T-cell (primary cell): ENCODE measurements around the gene GIPC1. TPM values are rescaled to one million over a fixed set of nuclear protein-coding genes. Genes with fewer than 3 reads are reported as not detected.
A peak's percentile ranks its signal among the peaks of the same experiment; 100 is the strongest.

Experiments used
- ATAC-seq, 4 experiments: fragments of 200-7000 bp in 3 of 4; fragments of 150-1000 bp in 1 of 4; cut with Tn5 transposase; replicated peaks in 1 of 4; 1 replicate in 3 of 4; 2 replicates in 1 of 4; pipeline ENCODE4 v1.10.0; 2021; ENCODE audit warnings: moderate library complexity in 3 of 4, mild to moderate bottlenecking in 2 of 4, moderate number of reproducible peaks in 1 of 4
- CTCF ChIA-PET, 2 donors: fragments of 300-600 bp; sonication (Branson Sonifier 250); formaldehyde crosslinking; loops; one replicate each; lab custom pipeline; 2022; ENCODE audit warnings: antibody characterized with exemption in 2 of 2; lab: Charles Lee
- POLR2A ChIA-PET, 2 donors: fragments of 300-600 bp; sonication (Branson Sonifier 250); formaldehyde crosslinking; loops; one replicate each; lab custom pipeline; 2022; ENCODE audit warnings: antibody characterized with exemption in 2 of 2; lab: Charles Lee
- DNase-seq, 35 experiments: peaks; one replicate each; pipeline versions ENCODE4 v3.0.0 to v3.0.0-alpha.2; 2013 to 2023
- H3K27ac ChIP-seq: one replicate; pipeline ENCODE4 v1.5.1; 2013; ENCODE audit warnings: low read length
- H3K27me3 ChIP-seq, 2 experiments: replicated peaks in 1 of 2; 1 replicate in 1 of 2; 2 replicates in 1 of 2; pipeline versions ENCODE4 v1.6.1 to v1.7.0; 2013; ENCODE audit warnings: low read length in 1 of 2, mixed read lengths in 1 of 2; ENCODE audit not compliant: control insufficient read depth in 2 of 2, insufficient read depth in 2 of 2; ENCODE audit errors: extremely low read depth in 1 of 2
- H3K36me3 ChIP-seq, 2 donors: 1 replicate in 1 of 2; 2 replicates in 1 of 2; pipeline versions ENCODE4 v1.6.1 to v1.7.0; 2013; ENCODE audit warnings: low read length in 1 of 2; ENCODE audit not compliant: control insufficient read depth in 2 of 2, insufficient read depth in 1 of 2; ENCODE audit errors: extremely low read depth in 1 of 2
- H3K4me1 ChIP-seq, 2 experiments: 1 replicate in 1 of 2; 2 replicates in 1 of 2; pipeline versions ENCODE4 v1.6.1 to v1.7.0; 2013; ENCODE audit warnings: low read length in 2 of 2, mixed read lengths in 1 of 2; ENCODE audit not compliant: insufficient read depth in 2 of 2, control insufficient read depth in 1 of 2; ENCODE audit errors: extremely low read depth in 1 of 2
- H3K4me3 ChIP-seq, 2 donors: 1 replicate in 1 of 2; 2 replicates in 1 of 2; pipeline versions ENCODE4 v1.5.1 to v1.7.0; 2013; ENCODE audit warnings: mild to moderate bottlenecking in 2 of 2, low read length in 1 of 2, moderate library complexity in 1 of 2; ENCODE audit not compliant: control insufficient read depth in 1 of 2; ENCODE audit errors: extremely low read depth in 1 of 2
- H3K9me3 ChIP-seq: 2 replicates; pipeline ENCODE4 v1.7.0; 2013
- H3K27ac Mint-ChIP-seq, 2 donors: one replicate each; pipeline ENCODE4 v1.8.0; 2020 to 2021; ENCODE audit warnings: mild to moderate bottlenecking in 2 of 2, mixed read lengths in 2 of 2
- H3K27me3 Mint-ChIP-seq, 2 donors: one replicate each; pipeline ENCODE4 v1.8.0; 2021 to 2022; ENCODE audit warnings: mixed read lengths in 2 of 2
- H3K36me3 Mint-ChIP-seq: one replicate; pipeline ENCODE4 v1.8.0; 2021; ENCODE audit warnings: mixed read lengths
- H3K4me1 Mint-ChIP-seq, 3 donors: one replicate each; pipeline ENCODE4 v1.8.0; 2020 to 2022; ENCODE audit warnings: mixed read lengths in 3 of 3, mild to moderate bottlenecking in 1 of 3
- H3K4me3 Mint-ChIP-seq, 3 donors: one replicate each; pipeline ENCODE4 v1.8.0; 2020 to 2022; ENCODE audit warnings: mild to moderate bottlenecking in 3 of 3, mixed read lengths in 3 of 3, moderate library complexity in 3 of 3
- H3K9me3 Mint-ChIP-seq, 3 donors: one replicate each; pipeline ENCODE4 v1.8.0; 2020 to 2022; ENCODE audit warnings: mixed read lengths in 3 of 3
- WGBS: methylation state at CpG from one replicate; pipeline ENCODE4 v1.1.5; 2013; ENCODE audit warnings: missing lambda C conversion rate; ENCODE audit not compliant: insufficient coverage; 5-methylcytosine and 5-hydroxymethylcytosine counted together
- total RNA-seq, 35 experiments: library from RNA in 6 of 35; stranded (reverse) in 6 of 35; fragments of 120-200 nt in 1 of 35; gene quantifications; one replicate each; pipeline versions ENCODE4 v1.2.1 to v1.2.4 and lab custom pipeline; 2013 to 2026

The GIPC1 gene
- total RNA-seq, 5 donors from 2014 or later (not counting 1 experiment from before 2014, with no cell fraction given): 27.5 to 44.4 (median 35.4) TPM

GRCh38 chr19:14473073-14473977 is 22.6 kb downstream of the GIPC1 start:
- H3K27ac Mint-ChIP-seq: no peak overlapping the region
- peaks cover 16% of the 10 kb centered on the region for H3K36me3 Mint-ChIP-seq
- H3K4me3 Mint-ChIP-seq: peak overlapping the region; percentile 36 to 77 (median 46)
- no peak for ATAC-seq
- peak in 1 of 35 experiments; percentile 6 for DNase-seq
- Histone ChIP-seq H3K9me3 (no peaks in the 10 kb centered on the region), H3K36me3 (peaks cover 5 to 27% of the 10 kb centered on the region in 2 donors), H3K4me3 (peak overlapping the region in 1 of 2 donors; percentile 60), H3K27me3 (peaks cover 0 to 45% of the 10 kb centered on the region in 2 experiments), H3K4me1 (peaks cover 3 to 52% of the 10 kb centered on the region in 2 experiments), H3K27ac (no peak overlapping the region)
- peaks cover 14 to 20% of the 10 kb centered on the region in 2 donors for H3K27me3 Mint-ChIP-seq
- WGBS: 12% methylated on average over 97 of the region's 97 CpGs
- ChIA-PET CTCF (interaction anchor here in 1 of 2 donors (1.4 kb wide), 2 partner anchors 41 to 337 kb away, joined by 5 to 6 read pairs; partner anchors contain the start of gene ASF1B), POLR2A (interaction anchor here (0.6 kb wide), 2 partner anchors 32 to 1318 kb away, joined by 4 to 12 read pairs; no protein-coding TSS in a partner anchor)
- no peaks in the 10 kb centered on the region for H3K9me3 Mint-ChIP-seq
- H3K4me1 Mint-ChIP-seq: peaks cover 28 to 39% (median 29%) of the 10 kb centered on the region in 3 donors

DNA sequence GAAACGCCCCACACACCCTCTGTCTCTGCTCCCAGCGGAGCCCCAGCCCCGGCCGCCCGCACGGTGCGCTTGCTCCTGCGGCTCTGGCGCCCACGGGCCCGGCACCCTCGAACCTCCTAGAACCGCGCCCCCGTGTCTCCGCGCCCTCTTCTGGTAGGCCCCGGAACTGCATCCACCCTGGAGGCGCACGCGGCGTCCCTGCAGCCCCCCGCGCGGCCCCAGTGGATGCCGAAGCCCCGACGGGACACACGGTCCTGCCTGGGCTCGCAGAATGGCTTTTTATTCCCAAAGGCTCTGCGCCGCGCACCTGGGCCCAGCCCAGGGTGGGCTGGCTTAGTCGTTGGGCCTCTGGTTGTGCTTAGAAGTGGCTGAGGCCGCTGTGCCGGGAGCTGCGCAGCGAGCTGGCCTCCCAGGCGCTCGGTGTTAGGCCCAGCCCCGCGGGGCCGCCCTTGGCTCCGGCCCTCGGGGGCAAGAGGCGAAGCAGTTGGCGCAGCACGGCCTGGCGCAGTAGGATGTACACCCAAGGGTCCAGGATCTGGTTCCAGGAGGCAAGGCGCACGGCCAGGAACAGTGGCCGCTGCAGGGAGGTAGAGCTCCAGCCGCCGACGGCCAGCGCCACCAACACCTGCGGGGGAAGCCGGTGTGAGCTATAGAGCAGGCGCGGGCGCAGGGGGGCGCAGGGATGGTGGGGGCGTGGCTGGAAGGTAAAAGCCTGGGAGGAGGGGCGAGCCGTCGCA is 23.6 kb downstream of the GIPC1 start:
- no peaks in the 10 kb centered on the region for H3K9me3 Mint-ChIP-seq
- ATAC-seq: peak; percentile 74 to 82 (median 76)
- peaks cover 0 to 43% of the 10 kb centered on the region in 2 experiments for H3K27me3 ChIP-seq
- POLR2A ChIA-PET: interaction anchor here in 1 of 2 donors (0.6 to 0.7 kb wide), 2 partner anchors 31 to 33 kb away, joined by 10 to 12 read pairs; no protein-coding TSS in a partner anchor
- peaks cover 5 to 29% of the 10 kb centered on the region in 2 donors for H3K36me3 ChIP-seq
- peaks cover 14 to 20% of the 10 kb centered on the region in 2 donors for H3K27me3 Mint-ChIP-seq
- H3K27ac ChIP-seq: no peak overlapping the region
- no peaks in the 10 kb centered on the region for H3K9me3 ChIP-seq
- peaks cover 3 to 52% of the 10 kb centered on the region in 2 experiments for H3K4me1 ChIP-seq
- peak overlapping the region; percentile 13 to 77 (median 36) for H3K4me3 Mint-ChIP-seq
- DNase-seq: peak; percentile 46 to 90 (median 81)
- no peak overlapping the region for H3K27ac Mint-ChIP-seq
- CTCF ChIA-PET: interaction anchor here (0.6 to 1.4 kb wide), 5 partner anchors 41 to 336 kb away, joined by 3 to 6 read pairs (median 3); partner anchors contain the start of gene ASF1B (in 1 of the 2)
- peaks cover 15% of the 10 kb centered on the region for H3K36me3 Mint-ChIP-seq
- WGBS: 3% methylated on average over 56 of the region's 66 CpGs
- peaks cover 28 to 39% (median 29%) of the 10 kb centered on the region in 3 donors for H3K4me1 Mint-ChIP-seq
- peak overlapping the region; percentile 18 to 60 for H3K4me3 ChIP-seq

DNA sequence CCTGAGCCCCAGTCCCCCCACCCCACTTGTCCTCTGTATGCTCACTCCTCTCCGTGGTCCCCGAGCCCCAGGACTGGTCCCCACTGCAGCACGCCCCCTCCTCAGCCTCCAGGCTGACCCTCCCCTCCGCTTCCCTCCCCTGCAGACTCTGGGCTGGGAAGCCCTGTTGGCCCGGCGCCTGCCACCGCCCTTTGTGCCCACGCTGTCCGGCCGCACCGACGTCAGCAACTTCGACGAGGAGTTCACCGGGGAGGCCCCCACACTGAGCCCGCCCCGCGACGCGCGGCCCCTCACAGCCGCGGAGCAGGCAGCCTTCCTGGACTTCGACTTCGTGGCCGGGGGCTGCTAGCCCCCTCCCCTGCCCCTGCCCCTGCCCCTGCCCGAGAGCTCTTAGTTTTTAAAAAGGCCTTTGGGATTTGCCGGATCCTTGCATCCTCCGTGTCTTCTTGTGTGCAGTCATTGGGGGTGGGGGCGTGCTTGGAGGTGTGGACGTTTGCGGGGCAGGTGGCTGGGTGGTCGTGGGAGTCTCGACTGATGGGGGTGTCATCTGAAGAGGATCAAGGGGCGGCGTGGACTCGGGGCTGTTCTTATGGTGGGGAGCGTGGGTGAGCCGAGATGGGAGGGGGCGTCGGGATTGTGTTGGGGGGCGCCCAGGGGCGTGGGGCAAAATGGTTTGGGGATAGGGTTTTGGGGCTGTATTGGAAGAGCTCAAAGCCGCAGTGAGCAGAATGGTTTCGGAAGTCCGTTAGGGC is 24.3 kb downstream of the GIPC1 start:
- ChIA-PET POLR2A (no interaction called here), CTCF (interaction anchor here (0.6 to 1.4 kb wide), 5 partner anchors 40 to 584 kb away, joined by 3 to 6 read pairs (median 4); partner anchors contain the start of gene ASF1B (in 1 of the 2))
- H3K36me3 ChIP-seq: peaks cover 5 to 35% of the 10 kb centered on the region in 2 donors
- DNase-seq: no peak
- peaks cover 13% of the 10 kb centered on the region for H3K36me3 Mint-ChIP-seq
- H3K4me1 ChIP-seq: peaks cover 3 to 44% of the 10 kb centered on the region in 2 experiments
- 88% methylated on average over 37 of the region's 46 CpGs for WGBS
- no peak overlapping the region for H3K27ac Mint-ChIP-seq
- H3K27me3 Mint-ChIP-seq: peaks cover 14 to 19% of the 10 kb centered on the region in 2 donors
- peak overlapping the region in 1 of 3 donors; percentile 77 for H3K4me3 Mint-ChIP-seq
- no peaks in the 10 kb centered on the region for H3K9me3 ChIP-seq
- no peak overlapping the region for H3K4me3 ChIP-seq
- H3K9me3 Mint-ChIP-seq: no peaks in the 10 kb centered on the region
- H3K4me1 Mint-ChIP-seq: peaks cover 26 to 35% (median 27%) of the 10 kb centered on the region in 3 donors
- peaks cover 0 to 39% of the 10 kb centered on the region in 2 experiments for H3K27me3 ChIP-seq
- no peak for ATAC-seq
- no peak overlapping the region for H3K27ac ChIP-seq

- Mint-ChIP-seq H3K9me3 (no peaks in the 10 kb centered on the region), H3K4me1 (peaks cover 14 to 22% (median 16%) of the 10 kb centered on the region in 3 donors), H3K36me3 (peaks cover 11% of the 10 kb centered on the region), H3K27me3 (peaks cover 14 to 18% of the 10 kb centered on the region in 2 donors), H3K4me3 (no peak overlapping the region), H3K27ac (no peak overlapping the region)
- DNase-seq (no peak), ATAC-seq (no peak)
- Histone ChIP-seq H3K27me3 (peaks cover 0 to 26% of the 10 kb centered on the region in 2 experiments), H3K4me1 (peaks cover 3 to 31% of the 10 kb centered on the region in 2 experiments), H3K27ac (no peak overlapping the region), H3K9me3 (no peaks in the 10 kb centered on the region), H3K4me3 (no peak overlapping the region), H3K36me3 (peaks cover 5 to 45% of the 10 kb centered on the region in 2 donors)
- POLR2A ChIA-PET: no interaction called here
- 92% methylated on average over 19 of the region's 32 CpGs for WGBS
- CTCF ChIA-PET: no interaction called here
Observed at GRCh38 chr19:14470031-14470876, 25.7 kb downstream of the GIPC1 start.

GRCh38 chr19:14467816-14468215 is 28.1 kb downstream of the GIPC1 start:
- CTCF ChIA-PET: interaction anchor here in 1 of 2 donors (0.6 to 1.0 kb wide), 3 partner anchors 8 to 50 kb away, joined by 3 to 5 read pairs (median 4); no protein-coding TSS in a partner anchor
- peaks cover 28 to 69% of the 10 kb centered on the region in 2 donors for H3K36me3 ChIP-seq
- no peaks in the 10 kb centered on the region for H3K9me3 ChIP-seq
- H3K4me1 Mint-ChIP-seq: peaks cover 2 to 9% (median 3%) of the 10 kb centered on the region in 3 donors
- peaks cover 20% of the 10 kb centered on the region for H3K36me3 Mint-ChIP-seq
- H3K27me3 ChIP-seq: peaks cover 0 to 8% of the 10 kb centered on the region in 2 experiments
- no peak for DNase-seq
- ATAC-seq: no peak
- H3K4me3 ChIP-seq: no peak overlapping the region
- no peak overlapping the region for H3K27ac ChIP-seq
- H3K4me3 Mint-ChIP-seq: no peak overlapping the region
- H3K27ac Mint-ChIP-seq: no peak overlapping the region
- POLR2A ChIA-PET: interaction anchor here (0.6 to 0.9 kb wide), 3 partner anchors 35 to 155 kb away, joined by 4 to 5 read pairs (median 4); no protein-coding TSS in a partner anchor
- H3K9me3 Mint-ChIP-seq: no peaks in the 10 kb centered on the region
- H3K4me1 ChIP-seq: peaks cover 3 to 13% of the 10 kb centered on the region in 2 experiments
- H3K27me3 Mint-ChIP-seq: peaks cover 1 to 5% of the 10 kb centered on the region in 2 donors
- WGBS: 98% methylated on average over 5 of the region's 9 CpGs
